ENCODE results near the gene ROPN1L. TPM values are rescaled to one million over a fixed set of nuclear protein-coding genes. Genes with fewer than 3 reads are reported as not detected.

The ROPN1L gene
- total and polyA plus RNA-seq, 4 donors, result 12.0 to 34.8 (median 27.2) TPM

DNA sequence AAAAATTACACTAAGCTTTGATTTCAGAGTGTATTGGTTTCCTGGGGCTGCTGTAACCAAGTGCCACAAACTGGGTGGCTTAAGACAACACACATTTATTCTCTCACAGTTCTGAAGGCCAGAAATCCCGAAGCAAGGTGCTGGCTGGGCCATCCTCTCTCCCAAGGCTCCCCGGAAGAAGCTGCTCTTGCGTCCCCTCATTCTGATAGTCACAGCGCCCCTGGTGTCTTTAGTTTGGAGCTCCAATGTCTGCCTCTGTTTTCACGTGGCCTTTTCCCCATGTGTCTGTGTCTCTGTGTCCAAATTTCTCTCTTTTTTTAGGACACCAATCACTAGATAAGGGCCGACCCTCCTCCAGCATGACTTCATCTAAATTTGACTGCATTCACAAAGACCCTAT, 56.7 kb downstream of the ROPN1L start:
- Histone ChIP-seq H3K9ac (ENCODE audit: insufficient read depth in 1 of 2, low read length in 2 of 2) (no peak overlapping the region), H3K27ac (ENCODE audit: low read depth in 1 of 2, low read length in 1 of 2) (no peak overlapping the region), H3K9me3 (ENCODE audit: control insufficient read depth in 4 of 4, insufficient read depth in 3 of 4, low read length in 3 of 4) (peaks cover 0 to 2% (median 0%) of the 10 kb centered on the region in 4 donors), H3K36me3 (ENCODE audit: control insufficient read depth in 4 of 4, insufficient read depth in 4 of 4, low read length in 4 of 4) (no peaks in the 10 kb centered on the region), H3K4me3 (no peak overlapping the region), H3K27me3 (ENCODE audit: control insufficient read depth in 3 of 3, insufficient read depth in 3 of 3, low read length in 2 of 3) (no peaks in the 10 kb centered on the region), H3K4me1 (ENCODE audit: control insufficient read depth in 5 of 5, insufficient read depth in 5 of 5, low read length in 5 of 5) (no peaks in the 10 kb centered on the region)
- DNase-seq (no peak), ATAC-seq (ENCODE audit: insufficient read depth, low FRiP score) (no peak)
- TF ChIP-seq CTCF (IDR thresholded peaks at IDR 0.05; ENCODE audit: control extremely low read depth, extremely low read depth), result no peak
- WGBS, 2 donors, result 77 to 88% methylated on average over 6 of the region's 6 CpGs

DNA sequence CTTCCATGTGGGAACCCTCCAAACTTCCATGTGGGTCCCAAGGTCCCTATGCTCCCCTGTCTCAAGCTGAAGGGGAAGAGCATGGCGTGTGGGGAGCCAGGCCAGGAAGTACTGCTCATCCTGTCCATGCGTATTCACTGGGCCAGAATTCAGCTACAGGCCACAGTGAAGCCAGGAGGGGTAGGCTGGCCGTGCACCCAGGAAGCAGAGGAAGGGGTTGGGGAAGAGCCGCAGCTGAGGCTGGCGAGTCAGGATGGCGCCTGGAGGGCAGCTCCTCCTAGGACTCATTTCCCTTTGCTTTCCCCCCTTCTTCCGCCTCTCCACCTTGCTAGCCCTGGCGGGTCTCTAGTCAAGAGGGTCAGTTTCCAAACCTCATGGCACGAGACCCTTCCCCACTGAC, 57.4 kb downstream of the ROPN1L start:
- TF ChIP-seq CTCF (IDR thresholded peaks at IDR 0.05; ENCODE audit: control extremely low read depth, extremely low read depth), result no peak
- H3K27me3 ChIP-seq (ENCODE audit: control insufficient read depth in 3 of 3, insufficient read depth in 3 of 3, low read length in 2 of 3), result no peaks in the 10 kb centered on the region
- H3K9ac ChIP-seq (ENCODE audit: insufficient read depth in 1 of 2, low read length in 2 of 2), result no peak overlapping the region
- peaks cover 0 to 2% (median 0%) of the 10 kb centered on the region in 4 donors for H3K9me3 ChIP-seq (ENCODE audit: control insufficient read depth in 4 of 4, insufficient read depth in 3 of 4, low read length in 3 of 4)
- 65 to 84% methylated on average over 8 to 9 of the region's 9 CpGs for WGBS, 2 donors
- ATAC-seq (ENCODE audit: insufficient read depth, low FRiP score), result no peak
- no peaks in the 10 kb centered on the region for H3K4me1 ChIP-seq (ENCODE audit: control insufficient read depth in 5 of 5, insufficient read depth in 5 of 5, low read length in 5 of 5)
- no peak overlapping the region for H3K4me3 ChIP-seq
- no peak overlapping the region for H3K27ac ChIP-seq (ENCODE audit: low read depth in 1 of 2, low read length in 1 of 2)
- H3K36me3 ChIP-seq (ENCODE audit: control insufficient read depth in 4 of 4, insufficient read depth in 4 of 4, low read length in 4 of 4), result no peaks in the 10 kb centered on the region
- DNase-seq, result no peak

GRCh38 chr5:10499776-10500175, 58.1 kb downstream of the ROPN1L start:
- no peak for DNase-seq
- no peak for TF ChIP-seq CTCF (IDR thresholded peaks at IDR 0.05; ENCODE audit: control extremely low read depth, extremely low read depth)
- Histone ChIP-seq H3K27ac (ENCODE audit: low read depth in 1 of 2, low read length in 1 of 2) (no peak overlapping the region), H3K9me3 (ENCODE audit: control insufficient read depth in 4 of 4, insufficient read depth in 3 of 4, low read length in 3 of 4) (no peaks in the 10 kb centered on the region), H3K4me3 (no peak overlapping the region), H3K9ac (ENCODE audit: insufficient read depth in 1 of 2, low read length in 2 of 2) (no peak overlapping the region), H3K36me3 (ENCODE audit: control insufficient read depth in 4 of 4, insufficient read depth in 4 of 4, low read length in 4 of 4) (no peaks in the 10 kb centered on the region), H3K27me3 (ENCODE audit: control insufficient read depth in 3 of 3, insufficient read depth in 3 of 3, low read length in 2 of 3) (no peaks in the 10 kb centered on the region), H3K4me1 (ENCODE audit: control insufficient read depth in 5 of 5, insufficient read depth in 5 of 5, low read length in 5 of 5) (no peaks in the 10 kb centered on the region)
- 74 to 88% methylated on average over 2 of the region's 2 CpGs for WGBS, 2 donors
- no peak for ATAC-seq (ENCODE audit: insufficient read depth, low FRiP score)

GRCh38 chr5:10500669-10501068, 59.0 kb downstream of the ROPN1L start:
- no peak for TF ChIP-seq CTCF (IDR thresholded peaks at IDR 0.05; ENCODE audit: control extremely low read depth, extremely low read depth)
- no peak for ATAC-seq (ENCODE audit: insufficient read depth, low FRiP score)

More at GRCh38 chr5:10500669-10501068, 59.0 kb downstream of the ROPN1L start:
- Histone ChIP-seq H3K27ac (ENCODE audit: low read depth in 1 of 2, low read length in 1 of 2) (no peak overlapping the region), H3K9me3 (ENCODE audit: control insufficient read depth in 4 of 4, insufficient read depth in 3 of 4, low read length in 3 of 4) (no peaks in the 10 kb centered on the region), H3K9ac (ENCODE audit: insufficient read depth in 1 of 2, low read length in 2 of 2) (no peak overlapping the region), H3K4me3 (no peak overlapping the region), H3K36me3 (ENCODE audit: control insufficient read depth in 4 of 4, insufficient read depth in 4 of 4, low read length in 4 of 4) (no peaks in the 10 kb centered on the region), H3K4me1 (ENCODE audit: control insufficient read depth in 5 of 5, insufficient read depth in 5 of 5, low read length in 5 of 5) (no peaks in the 10 kb centered on the region), H3K27me3 (ENCODE audit: control insufficient read depth in 3 of 3, insufficient read depth in 3 of 3, low read length in 2 of 3) (no peaks in the 10 kb centered on the region)
- 90 to 93% methylated on average over 3 of the region's 3 CpGs for whole genome bisulfite sequencing, 2 donors
- no peak for DNase-seq
